ENCODE measurements around the gene CDHR5.
"Not testable (repeated sequence)": the region's sequence is repeated elsewhere in the genome, so short reads cannot be mapped to it uniquely, and the experiment has no call there.

The CDHR5 gene

GRCh38 chr11:624705-625635, at the start of gene CDHR5:
TSS of gene CDHR5 (minus strand) at chr11:624955. CDS start at chr11:624902, 53 bp downstream.
- DNase-seq, result no peak

GRCh38 chr11:674406-674805, 49.7 kb upstream of the CDHR5 start:
- DNase-seq, result no peak

DNA sequence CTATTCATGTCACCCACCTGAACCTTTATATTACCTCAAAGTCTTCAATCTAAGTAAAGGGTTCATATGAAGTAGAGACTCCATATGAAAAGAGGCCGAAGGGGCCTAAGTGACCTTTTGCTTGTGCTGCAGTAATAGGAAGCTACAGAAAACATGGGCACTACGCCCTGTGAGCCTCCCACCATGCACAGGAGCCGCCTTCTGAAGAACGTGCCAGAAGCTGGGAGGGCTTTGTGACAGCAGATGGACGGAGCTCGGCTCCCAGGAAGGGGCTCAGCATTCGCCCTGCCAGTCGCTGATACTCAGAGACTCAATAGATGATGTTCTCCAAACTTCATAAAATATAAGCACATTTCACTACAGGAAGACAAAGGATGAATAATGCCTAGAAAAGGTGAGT, 49.1 kb upstream of the CDHR5 start:
- DNase-seq, result no peak

GRCh38 chr11:665704-666281, 41.0 kb upstream of the CDHR5 start:
- DNase-seq, result no peak

DNA sequence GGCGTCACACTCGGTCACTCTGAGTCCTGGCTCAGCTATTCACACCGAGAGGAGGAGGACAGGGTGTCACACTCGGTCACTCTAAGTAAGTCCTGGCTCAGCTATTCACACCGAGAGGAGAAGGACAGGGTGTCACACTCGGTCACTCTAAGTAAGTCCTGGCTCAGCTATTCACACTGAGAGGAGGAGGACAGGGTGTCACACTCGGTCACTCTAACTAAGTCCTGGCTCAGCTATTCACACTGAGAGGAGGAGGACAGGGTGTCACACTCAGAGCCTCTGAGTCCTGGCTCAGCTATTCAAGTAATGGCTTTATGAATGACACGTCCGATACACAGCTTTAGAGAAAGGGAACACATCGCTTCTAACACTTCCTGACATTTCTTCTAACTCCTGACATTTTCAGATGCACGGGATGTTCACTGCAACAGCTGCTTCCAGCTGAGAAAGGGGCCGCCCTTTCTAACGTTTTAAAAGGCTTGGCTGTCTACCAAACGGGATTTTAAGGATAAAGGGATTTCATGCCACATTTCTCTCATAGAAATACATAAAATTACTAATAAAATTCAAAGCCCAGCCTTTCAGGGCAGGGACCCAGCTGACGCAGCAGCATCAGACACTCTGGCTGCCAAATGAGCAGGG, 40.4 kb upstream of the CDHR5 start:
- no peak for DNase-seq

DNA sequence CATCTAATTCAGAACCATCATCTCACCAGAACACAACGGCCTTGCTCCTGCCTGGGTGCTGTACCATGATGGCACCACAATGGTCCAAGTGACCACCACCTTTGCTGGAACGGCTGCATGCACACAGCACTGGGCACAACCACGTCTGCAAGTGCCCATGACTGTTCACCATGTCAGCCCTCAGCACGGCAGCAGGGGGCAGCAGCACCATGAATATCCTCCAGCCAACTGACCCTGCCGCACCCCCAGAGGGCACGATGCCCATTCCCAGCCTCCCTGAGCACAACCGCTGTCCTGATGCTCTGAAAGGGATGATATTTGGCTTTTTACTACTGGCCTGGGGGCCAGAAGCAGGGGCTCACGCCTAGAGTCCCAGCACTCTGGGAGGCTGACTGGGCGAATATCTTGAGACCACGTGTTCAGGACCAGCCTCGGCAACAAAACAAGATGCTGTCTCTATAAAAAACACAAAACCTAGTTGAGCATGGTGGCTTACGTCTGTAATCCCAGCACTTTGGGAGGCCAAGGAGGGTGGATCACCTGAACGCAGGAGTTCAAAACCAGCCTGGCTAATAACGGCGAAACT, 38.0 kb upstream of the CDHR5 start:
- DNase-seq, result peak; percentile 9

DNA sequence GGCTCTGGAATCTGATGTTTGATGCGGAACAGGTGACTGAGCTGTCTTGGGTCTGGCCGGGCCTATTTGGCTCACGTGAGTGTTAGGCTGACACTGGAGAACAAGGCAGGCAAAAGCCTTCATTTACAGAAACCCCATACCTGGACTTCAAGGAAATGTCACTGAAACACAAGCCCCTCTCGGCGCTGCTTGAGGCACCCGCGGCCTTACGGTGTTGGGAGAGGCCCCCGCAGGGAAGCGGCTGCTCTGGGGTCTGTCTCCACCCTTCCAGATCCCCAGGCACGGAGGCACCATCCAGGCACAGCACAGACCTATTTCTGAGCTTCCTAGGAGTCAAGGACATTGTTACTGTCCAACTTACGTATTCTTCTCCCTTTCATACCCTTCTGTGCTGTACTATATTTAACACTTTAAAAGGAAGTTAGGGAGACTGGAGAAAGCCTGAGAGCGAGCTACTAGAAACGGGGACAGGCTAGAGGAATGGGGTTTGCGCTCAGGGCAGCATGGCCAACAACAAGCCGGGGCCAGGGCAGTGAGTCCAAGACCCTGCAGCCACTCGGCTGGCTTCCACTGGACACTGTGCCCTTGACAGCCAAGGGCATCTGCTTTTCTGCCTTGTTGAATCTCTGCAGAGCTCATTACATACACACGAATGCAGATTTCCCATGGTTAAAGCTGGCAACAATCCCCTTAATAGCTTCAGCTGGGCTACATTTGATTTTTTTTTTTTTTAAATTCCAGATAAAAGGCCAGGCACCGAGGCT, 36.1 kb upstream of the CDHR5 start:
- no peak for DNase-seq

GRCh38 chr11:660281-660680, 35.5 kb upstream of the CDHR5 start:
- DNase-seq, result no peak

GRCh38 chr11:659532-660085, 34.9 kb upstream of the CDHR5 start:
- no peak for DNase-seq

DNA sequence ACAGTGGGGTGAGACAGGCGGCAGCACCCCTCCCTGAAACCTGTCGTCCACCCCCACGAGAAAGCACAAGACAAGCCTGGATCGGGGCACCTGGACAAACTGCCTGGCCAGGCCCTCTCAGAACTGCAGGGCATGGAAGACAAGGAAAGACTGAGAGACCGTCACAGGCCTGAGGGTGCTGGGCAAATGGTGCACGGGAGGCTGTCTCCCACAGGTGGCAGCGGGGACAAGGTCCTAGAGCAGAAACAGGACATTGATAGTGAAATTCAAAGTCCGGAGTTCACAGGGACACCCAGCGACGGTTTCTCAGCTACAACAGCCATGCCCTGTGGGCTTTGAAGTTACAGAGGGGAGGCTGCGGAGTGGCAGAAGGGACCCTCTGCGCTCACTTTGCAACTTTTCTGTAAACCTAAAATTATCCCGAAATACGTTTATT, 33.0 kb upstream of the CDHR5 start:
- no peak for DNase-seq

- DNase-seq, result no peak
Observed at GRCh38 chr11:656866-657265, 32.1 kb upstream of the CDHR5 start.

- DNase-seq, result no peak
Observed at GRCh38 chr11:656426-656825, 31.7 kb upstream of the CDHR5 start.

DNA sequence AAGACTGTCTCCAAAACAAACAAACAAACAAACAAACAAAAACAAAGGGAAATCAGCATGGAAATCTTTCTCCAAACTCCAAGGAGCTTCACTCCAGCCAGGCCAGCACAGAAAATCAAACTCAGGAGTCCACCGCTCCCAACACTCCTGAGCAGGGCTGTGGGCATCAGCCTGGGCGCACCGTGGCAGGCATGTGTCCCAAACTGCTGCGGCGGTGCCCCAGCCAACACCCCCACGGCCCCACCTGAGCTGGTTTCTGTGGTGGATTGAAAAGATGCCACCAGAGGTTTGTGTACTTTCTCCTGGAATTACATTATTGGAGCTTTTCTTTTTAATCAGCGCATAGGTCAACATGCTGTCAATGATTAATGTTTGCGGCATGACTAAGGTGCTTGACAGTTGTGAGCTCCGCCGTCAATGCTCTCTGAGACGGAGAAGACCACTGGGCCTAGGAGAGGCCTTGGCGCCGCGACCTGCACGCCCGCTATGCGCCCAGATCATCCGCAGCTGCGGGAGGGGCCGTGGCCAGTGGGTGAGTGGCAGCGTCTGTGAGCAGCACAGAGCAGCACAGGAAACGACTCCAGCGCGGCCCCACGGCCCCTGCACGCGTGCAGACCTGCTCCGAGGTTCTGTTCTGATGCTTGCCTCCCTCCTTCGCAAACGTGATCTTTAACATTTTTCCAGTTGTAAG, 30.4 kb upstream of the CDHR5 start:
- no peak for DNase-seq

DNA sequence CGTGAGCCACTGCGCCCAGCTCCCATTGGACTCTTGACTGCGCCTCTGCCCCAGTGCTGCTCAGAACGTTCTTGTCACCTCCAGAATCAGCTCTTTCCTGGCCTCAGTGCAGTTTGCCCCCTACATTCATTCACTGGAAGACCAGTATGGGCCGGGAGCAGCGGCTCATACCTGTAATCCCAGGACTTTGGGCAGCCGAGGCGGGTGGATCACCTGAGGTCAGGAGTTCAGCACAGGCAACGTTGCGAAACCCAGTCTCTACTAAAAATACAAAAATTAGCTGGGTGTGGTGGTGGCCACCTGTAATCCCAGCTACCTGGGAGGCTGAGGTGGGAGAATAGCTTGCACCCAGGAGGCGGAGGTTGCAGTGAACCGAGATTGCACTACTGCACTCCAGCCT, 29.7 kb upstream of the CDHR5 start:
- not testable (repeated sequence) for DNase-seq

- DNase-seq, result no peak
Observed at GRCh38 chr11:653837-654236, 29.1 kb upstream of the CDHR5 start.

DNA sequence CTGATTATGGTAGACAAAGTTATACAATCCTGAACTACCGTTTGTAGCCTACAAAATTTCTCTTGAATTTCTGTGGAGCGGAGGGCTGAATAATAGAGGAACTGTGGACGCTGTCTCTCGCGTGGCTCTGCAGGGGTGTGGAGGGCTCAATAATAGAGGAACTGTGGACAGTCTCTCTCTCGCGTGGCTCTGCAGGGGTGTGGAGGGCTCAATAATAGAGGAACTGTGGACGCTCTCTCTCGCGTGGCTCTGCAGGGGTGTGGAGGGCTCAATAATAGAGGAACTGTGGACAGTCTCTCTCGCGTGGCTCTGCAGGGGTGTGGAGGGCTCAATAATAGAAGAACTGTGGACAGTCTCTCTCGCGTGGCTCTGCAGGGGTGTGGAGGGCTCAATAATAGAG, 28.4 kb upstream of the CDHR5 start:
- DNase-seq, result not testable (repeated sequence)

DNA sequence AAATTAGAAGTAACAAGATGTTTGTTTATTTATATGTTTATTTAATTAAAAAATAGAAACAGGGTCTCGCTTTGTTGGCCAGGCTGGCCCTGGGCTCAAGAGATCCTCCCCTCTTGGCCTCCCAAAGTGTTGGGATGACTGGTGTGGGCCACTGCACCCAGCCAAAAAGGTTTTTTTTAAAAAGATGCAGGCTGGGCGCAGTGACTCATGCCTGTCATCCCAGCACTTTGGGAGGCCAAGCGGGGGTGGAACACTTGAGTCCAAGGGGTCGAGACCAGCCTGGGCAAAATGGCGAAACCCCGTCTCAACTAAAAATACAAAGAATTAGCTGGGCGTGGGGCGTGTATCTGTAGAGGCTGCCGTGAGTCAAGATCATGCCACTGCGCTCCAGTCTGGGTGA, 25.7 kb upstream of the CDHR5 start:
- DNase-seq, result no peak

- not testable (repeated sequence) for DNase-seq
Observed at GRCh38 chr11:647672-648158, 23.0 kb upstream of the CDHR5 start.

- no peak for DNase-seq
Observed at GRCh38 chr11:646214-646613, 21.5 kb upstream of the CDHR5 start.

- DNase-seq, result no peak
Observed at GRCh38 chr11:645536-645935, 20.8 kb upstream of the CDHR5 start.

All from COR-L47 (cell line).